ENCODE results near the gene FAM177A1.

- TF ChIP-seq POLR2AphosphoS5 (IDR thresholded peaks at IDR 0.05; ENCODE audit: low read depth, low read length) (no peak), CTCF (IDR thresholded peaks at IDR 0.05) (no peak), REST (IDR thresholded peaks at IDR 0.05; ENCODE audit: insufficient read depth in 1 of 2, low read depth in 2 of 2, low read length in 1 of 2) (no peak), SIN3A (IDR thresholded peaks at IDR 0.05; ENCODE audit: borderline replicate concordance, insufficient read depth, low read depth, low read length) (no peak), TCF7L2 (IDR thresholded peaks at IDR 0.05; ENCODE audit: low read depth, low read length) (no peak)
These were observed 27.4 kb downstream of the FAM177A1 start for GRCh38 chr14:35073486-35073885.
